Activated naive CD8-positive, alpha-beta T cell treated with anti-CD3 and anti-CD28 coated beads, Interleukin-2, amount 10 ng/mL, durations not matched to agents 7 days and 5 days (primary cell): ENCODE measurements around the gene USP11. TPM values are rescaled to one million over a fixed set of nuclear protein-coding genes. Genes with fewer than 3 reads are reported as not detected.

Experiments
- ATAC-seq: fragments of 150-1000 bp; cut with Tn5 transposase; one replicate; pipeline ENCODE4 v1.10.0; 2021; ENCODE audit warnings: low read depth, moderate library complexity
- POLR2A ChIA-PET: fragments of 350-600 bp; sonication (Branson Sonifier 250); formaldehyde crosslinking; loops from one replicate; lab custom pipeline; 2021; ENCODE audit warnings: antibody characterized with exemption; lab: Charles Lee
- DNase-seq: peaks from one replicate; pipeline ENCODE4 v3.0.0; 2021
- H3K27ac Mint-ChIP-seq: one replicate; pipeline ENCODE4 v1.8.0; 2022; ENCODE audit warnings: mild to moderate bottlenecking, mixed read lengths
- H3K27me3 Mint-ChIP-seq: one replicate; pipeline ENCODE4 v1.8.0; 2022; ENCODE audit warnings: mild to moderate bottlenecking, moderate library complexity, mixed read lengths
- H3K36me3 Mint-ChIP-seq: one replicate; pipeline ENCODE4 v1.8.0; 2021; ENCODE audit warnings: mild to moderate bottlenecking, mixed read lengths
- H3K4me1 Mint-ChIP-seq: one replicate; pipeline ENCODE4 v1.8.0; 2021; ENCODE audit warnings: mixed read lengths
- H3K4me3 Mint-ChIP-seq: one replicate; pipeline ENCODE4 v1.8.0; 2022; ENCODE audit warnings: mild to moderate bottlenecking, moderate library complexity, mixed read lengths
- H3K9me3 Mint-ChIP-seq: one replicate; pipeline ENCODE4 v1.8.0; 2021; ENCODE audit warnings: mixed read lengths
- total RNA-seq, 2 experiments: library from RNA; stranded (reverse); gene quantifications; one replicate each; pipeline ENCODE4 v1.2.3, GENCODE V29; 2021

USP11 gene
- total RNA-seq, 2 experiments from 2014 or later, result 101 TPM

DNA sequence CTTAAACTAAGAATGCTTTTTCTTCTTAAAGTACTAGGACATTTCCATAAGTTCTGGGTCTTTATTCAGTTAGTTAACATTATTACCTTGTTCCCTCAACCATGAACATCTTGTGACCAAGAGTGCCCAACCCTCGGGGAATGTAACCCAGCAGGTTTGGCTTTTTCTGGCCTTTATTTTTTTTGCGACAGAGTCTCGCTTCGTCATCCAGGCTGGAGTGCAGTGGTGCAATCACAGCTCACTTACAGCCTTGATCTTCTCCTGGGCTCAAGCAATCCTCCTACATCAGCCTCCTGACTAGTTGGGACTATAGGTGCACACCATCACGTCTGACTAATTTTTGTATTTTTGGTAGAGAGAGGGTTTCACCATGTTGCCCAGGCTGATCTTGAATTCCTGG, 65.1 kb downstream of the USP11 start:
- ATAC-seq (no peak), DNase-seq (no peak)
- Mint-ChIP-seq H3K27me3 (no peaks in the 10 kb centered on the region), H3K4me1 (no peaks in the 10 kb centered on the region), H3K9me3 (no peaks in the 10 kb centered on the region), H3K27ac (no peak overlapping the region), H3K4me3 (no peak overlapping the region), H3K36me3 (no peaks in the 10 kb centered on the region)
- POLR2A ChIA-PET, result no interaction called here

Other genes with a start within 250 kb of the USP11 start
- not detected for gene RGN, start 154.6 kb upstream of the USP11 start, total RNA-seq
- gene NDUFB11, start 88.3 kb upstream of the USP11 start, total RNA-seq, result 10 to 100 TPM; 71.7 to 78.7 TPM
- gene RBM10, start 87.8 kb upstream of the USP11 start, total RNA-seq, result 10 to 100 TPM; 59.9 to 61.2 TPM
- gene UBA1, start 39.2 kb upstream of the USP11 start, total RNA-seq, result 100 to 1,000 TPM; 149 to 155 TPM
- gene CDK16, start 14.3 kb upstream of the USP11 start, total RNA-seq, result 10 to 100 TPM; 62.3 to 67.1 TPM
- gene ZNF157, start 137.6 kb downstream of the USP11 start, total RNA-seq, result 1 to 10 TPM in 1 of 2 experiments, under 1 TPM in 1; 0.83 to 1.1 TPM